ENCODE measurements around the gene ATP2B2.

ATP2B2 gene

DNA sequence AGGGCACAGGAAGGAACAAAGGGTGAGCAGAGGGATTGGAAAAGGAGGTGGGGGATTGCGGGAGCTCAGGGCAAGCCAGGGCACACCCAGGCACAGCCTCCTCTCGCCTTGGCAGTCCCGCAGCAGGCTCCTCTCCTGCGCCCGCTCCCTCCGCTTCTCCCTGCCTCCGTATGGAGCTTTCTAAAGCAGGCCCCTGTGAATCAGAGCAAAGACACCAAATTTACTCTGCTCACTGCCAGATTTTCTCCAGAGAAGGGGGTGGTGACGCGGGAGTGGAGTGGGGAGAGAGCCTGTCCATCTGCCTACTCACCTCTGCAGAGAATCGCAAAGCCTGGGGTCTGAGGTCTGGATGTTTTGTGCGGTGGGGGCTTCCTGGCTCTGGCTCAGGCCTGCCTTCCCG, 20.0 kb downstream of the ATP2B2 start:
- Histone ChIP-seq H3K36me3 (ENCODE audit: control insufficient read depth, insufficient read depth, low read length) (no peaks in the 10 kb centered on the region), H3K9me3 (ENCODE audit: control insufficient read depth, low read length) (no peaks in the 10 kb centered on the region), H3K4me3 (ENCODE audit: insufficient read depth, low read depth, low read length, poor library complexity, severe bottlenecking) (no peak overlapping the region), H3K27ac (ENCODE audit: insufficient read depth, low read length, poor library complexity, severe bottlenecking) (no peak overlapping the region), H3K27me3 (replicated peaks; ENCODE audit: control insufficient read depth, insufficient read depth, low read length, poor library complexity, severe bottlenecking) (no peaks in the 10 kb centered on the region), H3K4me1 (ENCODE audit: control insufficient read depth, insufficient read depth, low read length, poor library complexity, severe bottlenecking) (no peaks in the 10 kb centered on the region)
- no peak for DNase-seq

DNA sequence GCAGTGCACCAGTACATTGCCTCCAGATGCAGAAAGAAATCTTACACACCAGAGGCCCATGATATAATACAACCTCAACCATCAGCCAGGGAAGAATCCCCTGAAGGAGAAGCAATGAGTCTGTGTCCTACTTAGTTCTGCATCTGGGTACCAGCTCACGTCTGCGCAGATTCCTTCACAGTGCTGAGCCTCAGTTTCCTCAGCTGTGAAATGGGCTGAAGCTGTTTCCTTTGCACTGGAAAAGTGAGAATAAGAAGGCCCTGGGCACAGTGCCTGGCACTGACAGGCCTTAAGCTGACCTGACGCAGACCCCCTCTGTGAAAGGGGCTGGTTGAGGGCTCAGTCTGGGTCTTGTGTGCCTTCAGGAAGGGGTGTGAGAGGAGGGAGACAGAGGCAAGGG, 20.7 kb downstream of the ATP2B2 start:
- DNase-seq = no peak
- H3K27ac ChIP-seq (ENCODE audit: insufficient read depth, low read length, poor library complexity, severe bottlenecking) = no peak overlapping the region
- no peaks in the 10 kb centered on the region for H3K4me1 ChIP-seq (ENCODE audit: control insufficient read depth, insufficient read depth, low read length, poor library complexity, severe bottlenecking)
- H3K27me3 ChIP-seq (replicated peaks; ENCODE audit: control insufficient read depth, insufficient read depth, low read length, poor library complexity, severe bottlenecking) = no peaks in the 10 kb centered on the region
- no peak overlapping the region for H3K4me3 ChIP-seq (ENCODE audit: insufficient read depth, low read depth, low read length, poor library complexity, severe bottlenecking)
- no peaks in the 10 kb centered on the region for H3K36me3 ChIP-seq (ENCODE audit: control insufficient read depth, insufficient read depth, low read length)
- no peaks in the 10 kb centered on the region for H3K9me3 ChIP-seq (ENCODE audit: control insufficient read depth, low read length)

DNA sequence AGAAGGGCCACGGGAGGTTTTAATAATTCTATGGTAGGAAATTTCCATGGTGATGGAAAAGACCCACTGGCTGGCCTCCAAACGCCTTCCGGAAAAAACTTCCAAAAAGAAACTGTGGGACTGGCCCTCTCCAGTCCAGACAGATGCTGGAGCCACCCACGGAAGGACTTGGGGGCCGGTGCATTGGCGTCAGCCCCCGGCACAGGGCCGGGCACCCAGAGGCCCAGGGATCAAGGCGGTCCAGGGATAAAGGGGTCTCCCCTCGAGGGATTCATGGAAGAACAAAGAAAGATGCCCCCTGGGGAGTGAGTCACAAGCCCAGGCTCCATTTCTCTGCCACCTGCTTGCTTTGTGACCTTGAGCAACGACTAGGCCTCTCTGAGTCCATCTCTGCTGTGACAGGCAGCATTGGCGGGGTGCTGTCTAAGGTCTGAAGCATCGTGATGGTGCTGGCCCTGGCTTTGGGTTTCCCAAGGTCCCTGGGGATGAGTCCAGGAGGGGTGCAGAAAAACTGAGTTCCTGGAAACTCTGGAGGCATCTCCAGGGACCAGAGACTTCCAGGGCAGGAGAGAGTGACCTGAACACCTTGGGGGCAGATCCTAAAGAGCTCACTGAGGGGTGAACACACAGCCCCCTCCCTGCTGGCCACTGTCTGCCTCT, 21.6 kb downstream of the ATP2B2 start:
- H3K27me3 ChIP-seq (replicated peaks; ENCODE audit: control insufficient read depth, insufficient read depth, low read length, poor library complexity, severe bottlenecking) = no peaks in the 10 kb centered on the region
- no peaks in the 10 kb centered on the region for H3K9me3 ChIP-seq (ENCODE audit: control insufficient read depth, low read length)
- no peak overlapping the region for H3K4me3 ChIP-seq (ENCODE audit: insufficient read depth, low read depth, low read length, poor library complexity, severe bottlenecking)
- no peaks in the 10 kb centered on the region for H3K4me1 ChIP-seq (ENCODE audit: control insufficient read depth, insufficient read depth, low read length, poor library complexity, severe bottlenecking)
- no peak for DNase-seq
- no peaks in the 10 kb centered on the region for H3K36me3 ChIP-seq (ENCODE audit: control insufficient read depth, insufficient read depth, low read length)
- no peak overlapping the region for H3K27ac ChIP-seq (ENCODE audit: insufficient read depth, low read length, poor library complexity, severe bottlenecking)

DNA sequence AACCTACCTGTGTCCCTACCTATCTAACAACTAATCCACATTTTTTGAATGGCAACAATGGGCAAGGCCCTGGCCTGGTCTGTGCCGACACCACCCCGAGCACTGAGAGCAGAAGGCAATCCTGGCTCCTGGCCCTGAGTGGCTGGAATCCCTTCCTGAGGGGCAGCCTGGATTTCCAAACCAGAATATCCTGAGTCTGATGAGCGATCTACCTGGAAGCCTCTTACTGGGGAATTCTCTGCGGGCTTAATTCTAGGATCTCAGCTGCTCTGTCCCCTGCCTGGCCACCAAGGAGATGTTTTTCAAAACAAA, 22.1 kb downstream of the ATP2B2 start:
- Histone ChIP-seq H3K4me1 (ENCODE audit: control insufficient read depth, insufficient read depth, low read length, poor library complexity, severe bottlenecking) (no peaks in the 10 kb centered on the region), H3K27me3 (replicated peaks; ENCODE audit: control insufficient read depth, insufficient read depth, low read length, poor library complexity, severe bottlenecking) (no peaks in the 10 kb centered on the region), H3K36me3 (ENCODE audit: control insufficient read depth, insufficient read depth, low read length) (no peaks in the 10 kb centered on the region), H3K27ac (ENCODE audit: insufficient read depth, low read length, poor library complexity, severe bottlenecking) (no peak overlapping the region), H3K4me3 (ENCODE audit: insufficient read depth, low read depth, low read length, poor library complexity, severe bottlenecking) (no peak overlapping the region), H3K9me3 (ENCODE audit: control insufficient read depth, low read length) (no peaks in the 10 kb centered on the region)
- DNase-seq = no peak

DNA sequence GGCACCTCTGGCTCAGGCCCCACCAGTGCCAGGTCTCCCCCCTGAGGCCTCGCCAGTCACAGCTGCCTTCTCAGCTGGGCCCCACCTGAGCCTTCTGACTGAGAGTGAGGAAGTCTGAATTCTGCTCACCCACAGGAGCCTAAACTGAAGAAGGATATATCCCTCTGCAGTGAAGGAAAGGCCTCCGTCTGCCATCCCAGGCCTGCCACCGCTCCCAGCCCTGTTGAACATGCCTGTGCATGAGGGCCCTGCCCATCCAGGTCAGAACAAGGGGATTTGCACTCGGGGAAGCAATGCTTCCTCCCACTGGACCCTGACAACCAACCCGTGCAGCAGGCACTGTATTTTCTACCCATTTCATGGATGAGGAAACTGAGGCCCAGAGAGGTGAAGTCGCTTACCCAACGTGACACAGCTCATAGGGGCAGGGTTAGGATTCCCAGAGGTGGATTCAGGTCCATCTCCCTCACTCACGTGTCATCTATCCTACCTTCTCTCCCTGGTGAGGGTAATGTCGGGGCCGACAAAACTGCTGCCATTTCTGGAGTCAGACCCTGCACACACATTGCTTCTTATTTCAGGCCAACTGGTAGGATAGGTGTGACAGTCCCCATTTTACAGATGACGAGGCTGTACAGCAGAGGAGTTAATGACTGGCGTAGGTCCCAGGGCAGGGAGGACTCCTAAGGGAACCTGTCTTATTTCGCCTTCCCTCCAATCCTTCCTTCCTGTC, 22.6 kb downstream of the ATP2B2 start:
- H3K4me1 ChIP-seq (ENCODE audit: control insufficient read depth, insufficient read depth, low read length, poor library complexity, severe bottlenecking) = no peaks in the 10 kb centered on the region
- no peak overlapping the region for H3K27ac ChIP-seq (ENCODE audit: insufficient read depth, low read length, poor library complexity, severe bottlenecking)
- H3K27me3 ChIP-seq (replicated peaks; ENCODE audit: control insufficient read depth, insufficient read depth, low read length, poor library complexity, severe bottlenecking) = no peaks in the 10 kb centered on the region
- no peaks in the 10 kb centered on the region for H3K36me3 ChIP-seq (ENCODE audit: control insufficient read depth, insufficient read depth, low read length)
- no peaks in the 10 kb centered on the region for H3K9me3 ChIP-seq (ENCODE audit: control insufficient read depth, low read length)
- no peak overlapping the region for H3K4me3 ChIP-seq (ENCODE audit: insufficient read depth, low read depth, low read length, poor library complexity, severe bottlenecking)
- DNase-seq = no peak

DNA sequence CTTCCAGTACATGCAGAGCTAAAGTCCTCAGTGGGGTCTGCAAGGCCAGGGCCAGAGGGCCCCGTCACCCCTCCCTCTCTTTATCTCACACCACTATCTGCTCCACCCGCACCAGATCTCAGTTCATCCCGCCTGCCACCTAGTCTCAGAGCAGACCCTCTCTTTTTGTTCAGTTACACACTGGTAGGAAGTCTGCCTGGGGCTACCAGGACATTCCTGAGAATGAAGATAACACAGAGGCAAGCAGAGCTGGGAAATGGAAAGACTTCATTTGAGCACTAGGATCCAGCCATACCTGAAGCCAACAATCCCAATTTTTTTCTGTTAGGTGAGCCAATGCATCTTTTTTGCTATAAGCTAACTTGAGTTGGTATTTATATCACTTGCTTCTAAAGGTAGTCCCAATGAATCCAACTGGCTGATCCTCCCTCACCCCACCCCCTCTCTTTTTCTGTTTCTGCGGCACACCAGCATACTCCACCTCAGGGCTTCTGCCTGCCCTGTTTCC, 24.5 kb downstream of the ATP2B2 start:
- Histone ChIP-seq H3K27ac (ENCODE audit: insufficient read depth, low read length, poor library complexity, severe bottlenecking) (no peak overlapping the region), H3K9me3 (ENCODE audit: control insufficient read depth, low read length) (no peaks in the 10 kb centered on the region), H3K36me3 (ENCODE audit: control insufficient read depth, insufficient read depth, low read length) (no peaks in the 10 kb centered on the region), H3K4me3 (ENCODE audit: insufficient read depth, low read depth, low read length, poor library complexity, severe bottlenecking) (no peak overlapping the region), H3K4me1 (ENCODE audit: control insufficient read depth, insufficient read depth, low read length, poor library complexity, severe bottlenecking) (no peaks in the 10 kb centered on the region), H3K27me3 (replicated peaks; ENCODE audit: control insufficient read depth, insufficient read depth, low read length, poor library complexity, severe bottlenecking) (no peaks in the 10 kb centered on the region)
- no peak for DNase-seq

DNA sequence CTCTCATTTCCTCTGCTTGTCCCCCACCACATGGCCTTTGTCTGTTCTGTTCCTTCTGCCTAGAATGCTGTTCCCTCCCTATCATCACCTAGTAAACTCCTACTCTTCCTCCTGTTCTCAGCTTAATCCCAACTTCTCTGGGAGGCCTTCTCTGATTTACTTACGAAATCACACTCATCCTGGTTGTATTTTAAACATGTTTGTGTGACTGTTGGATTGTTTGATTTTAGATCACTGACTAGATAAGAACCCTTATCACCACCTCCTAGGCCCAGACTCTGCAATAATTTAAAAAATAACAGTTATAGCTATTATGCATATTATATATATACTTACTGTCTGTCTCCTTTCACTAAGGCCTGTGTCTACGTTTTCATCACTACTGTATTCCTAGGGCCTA, 26.1 kb downstream of the ATP2B2 start:
- Histone ChIP-seq H3K4me3 (ENCODE audit: insufficient read depth, low read depth, low read length, poor library complexity, severe bottlenecking) (no peak overlapping the region), H3K27ac (ENCODE audit: insufficient read depth, low read length, poor library complexity, severe bottlenecking) (no peak overlapping the region), H3K27me3 (replicated peaks; ENCODE audit: control insufficient read depth, insufficient read depth, low read length, poor library complexity, severe bottlenecking) (no peaks in the 10 kb centered on the region), H3K9me3 (ENCODE audit: control insufficient read depth, low read length) (no peaks in the 10 kb centered on the region), H3K4me1 (ENCODE audit: control insufficient read depth, insufficient read depth, low read length, poor library complexity, severe bottlenecking) (no peaks in the 10 kb centered on the region), H3K36me3 (ENCODE audit: control insufficient read depth, insufficient read depth, low read length) (no peaks in the 10 kb centered on the region)
- DNase-seq = no peak

DNA sequence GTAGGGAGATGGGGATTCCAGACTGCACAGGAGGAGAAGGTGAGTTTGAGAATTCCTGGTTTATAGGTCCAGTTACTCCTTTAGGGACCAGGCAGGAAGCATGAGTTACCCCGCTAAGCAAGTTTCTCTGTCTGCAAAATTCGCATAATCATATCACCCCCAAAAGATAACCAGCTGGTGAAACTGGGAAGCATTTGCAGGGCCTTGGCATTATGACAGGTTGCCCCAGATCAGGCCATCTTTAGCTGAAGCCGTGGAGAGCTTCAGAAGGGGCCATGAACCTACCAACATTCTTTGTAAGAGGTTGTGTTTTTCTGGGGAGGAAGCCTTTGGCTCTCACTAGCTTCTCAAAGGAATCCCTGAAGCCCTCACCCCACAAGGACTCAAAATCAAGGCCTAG, 29.4 kb downstream of the ATP2B2 start:
- H3K27ac ChIP-seq (ENCODE audit: insufficient read depth, low read length, poor library complexity, severe bottlenecking) = no peak overlapping the region

DNA sequence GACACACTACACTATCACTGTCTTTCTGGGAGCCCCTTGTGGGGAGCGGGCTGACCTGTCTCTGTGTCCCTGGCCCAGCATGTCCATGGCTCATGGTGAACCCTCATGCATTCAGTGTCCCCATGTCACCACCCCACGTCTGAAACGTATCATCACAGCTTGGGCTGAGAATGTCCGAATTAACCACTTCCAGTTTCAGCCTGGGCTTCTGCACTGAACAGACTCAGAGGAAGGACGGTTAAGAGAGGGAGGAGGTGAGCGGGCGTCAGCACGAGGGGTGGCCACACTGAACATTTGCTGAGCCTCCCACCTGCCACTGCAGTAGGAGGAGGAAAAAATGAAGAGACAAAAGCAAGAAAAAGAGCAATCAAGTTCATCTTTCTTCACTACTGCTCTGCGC, 30.5 kb downstream of the ATP2B2 start:
- Histone ChIP-seq H3K4me1 (ENCODE audit: control insufficient read depth, insufficient read depth, low read length, poor library complexity, severe bottlenecking) (no peaks in the 10 kb centered on the region), H3K4me3 (ENCODE audit: insufficient read depth, low read depth, low read length, poor library complexity, severe bottlenecking) (no peak overlapping the region), H3K27ac (ENCODE audit: insufficient read depth, low read length, poor library complexity, severe bottlenecking) (no peak overlapping the region), H3K36me3 (ENCODE audit: control insufficient read depth, insufficient read depth, low read length) (no peaks in the 10 kb centered on the region), H3K27me3 (replicated peaks; ENCODE audit: control insufficient read depth, insufficient read depth, low read length, poor library complexity, severe bottlenecking) (no peaks in the 10 kb centered on the region), H3K9me3 (ENCODE audit: control insufficient read depth, low read length) (no peaks in the 10 kb centered on the region)
- no peak for DNase-seq

More for the DNA sequence above, 29.4 kb downstream of the ATP2B2 start:
- H3K4me3 ChIP-seq (ENCODE audit: insufficient read depth, low read depth, low read length, poor library complexity, severe bottlenecking) = no peak overlapping the region
- no peaks in the 10 kb centered on the region for H3K9me3 ChIP-seq (ENCODE audit: control insufficient read depth, low read length)
- no peaks in the 10 kb centered on the region for H3K27me3 ChIP-seq (replicated peaks; ENCODE audit: control insufficient read depth, insufficient read depth, low read length, poor library complexity, severe bottlenecking)
- no peak for DNase-seq
- H3K4me1 ChIP-seq (ENCODE audit: control insufficient read depth, insufficient read depth, low read length, poor library complexity, severe bottlenecking) = no peaks in the 10 kb centered on the region
- no peaks in the 10 kb centered on the region for H3K36me3 ChIP-seq (ENCODE audit: control insufficient read depth, insufficient read depth, low read length)

DNA sequence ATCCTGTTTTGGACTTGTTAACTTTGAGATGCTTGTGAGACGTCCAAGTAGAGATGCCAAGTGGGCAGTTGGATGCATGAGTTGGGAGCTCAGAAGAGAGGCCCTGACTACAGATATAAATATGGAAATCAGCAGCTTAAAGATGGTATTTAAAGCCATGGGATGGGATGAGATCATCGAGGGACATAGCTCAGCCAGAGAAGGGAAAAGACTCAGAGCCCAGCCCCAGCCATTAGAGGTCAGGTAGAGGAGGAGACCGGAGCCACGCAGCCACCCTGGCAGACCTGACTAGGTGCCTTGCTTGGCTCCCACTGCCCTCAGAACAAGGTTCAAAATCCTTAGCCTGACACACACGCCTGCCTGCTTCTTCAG, 31.1 kb downstream of the ATP2B2 start:
- Histone ChIP-seq H3K27ac (ENCODE audit: insufficient read depth, low read length, poor library complexity, severe bottlenecking) (no peak overlapping the region), H3K9me3 (ENCODE audit: control insufficient read depth, low read length) (no peaks in the 10 kb centered on the region), H3K4me3 (ENCODE audit: insufficient read depth, low read depth, low read length, poor library complexity, severe bottlenecking) (no peak overlapping the region), H3K27me3 (replicated peaks; ENCODE audit: control insufficient read depth, insufficient read depth, low read length, poor library complexity, severe bottlenecking) (no peaks in the 10 kb centered on the region), H3K36me3 (ENCODE audit: control insufficient read depth, insufficient read depth, low read length) (no peaks in the 10 kb centered on the region), H3K4me1 (ENCODE audit: control insufficient read depth, insufficient read depth, low read length, poor library complexity, severe bottlenecking) (no peaks in the 10 kb centered on the region)
- DNase-seq = no peak

Data from effector memory CD4-positive, alpha-beta T cell (primary cell).